LNCAP (cell line): ENCODE data around the gene MAP3K1.

Source experiments
- CTCF ChIP-seq: fragments of 450-650 bp; IDR thresholded peaks from 2 replicates; pipeline ENCODE4 v1.5.1; 2017; ENCODE audit warnings: mild to moderate bottlenecking

Gene MAP3K1

GRCh38 chr5:56917534-56917933 is 102.2 kb downstream of the MAP3K1 start:
- TF ChIP-seq CTCF, result no peak

GRCh38 chr5:56918054-56918453 is 102.7 kb downstream of the MAP3K1 start:
- no peak for TF ChIP-seq CTCF

- no peak for TF ChIP-seq CTCF
Measured at GRCh38 chr5:56919942-56920662, 104.8 kb downstream of the MAP3K1 start.

- TF ChIP-seq CTCF, result no peak
Measured at GRCh38 chr5:56922922-56923321, 107.6 kb downstream of the MAP3K1 start.

- no peak for TF ChIP-seq CTCF
Measured at GRCh38 chr5:56934325-56934724, 119.0 kb downstream of the MAP3K1 start.

- TF ChIP-seq CTCF, result no peak
Measured at GRCh38 chr5:56938858-56939257, 123.5 kb downstream of the MAP3K1 start.

GRCh38 chr5:56941981-56942380 is 126.6 kb downstream of the MAP3K1 start:
- no peak for TF ChIP-seq CTCF
